Stomach (tissue), 9 donors: Measurements from ENCODE around the gene ABCB8. TPM values are rescaled to one million over a fixed set of nuclear protein-coding genes. Genes with fewer than 3 reads are reported as not detected.

Experiments
- DNase-seq, 2 donors: peaks; one replicate each; pipeline versions ENCODE4 v3.0.0 to v3.0.0-alpha.2; 2013 to 2019
- H3K27ac ChIP-seq, 5 donors: fragments of 200-600 bp in 4 of 5; sonication (generic) in 4 of 5; one replicate each; pipeline ENCODE4 v1.5.1; 2013 to 2019; ENCODE audit warnings: mild to moderate bottlenecking in 1 of 5, moderate library complexity in 1 of 5
- H3K27me3 ChIP-seq, 3 donors: fragments of 200-600 bp; sonication (generic); one replicate each; pipeline ENCODE4 v1.5.1; 2017 to 2019; ENCODE audit warnings: mixed run types in 1 of 3
- H3K36me3 ChIP-seq, 4 donors: fragments of 200-600 bp; sonication (generic); 1 replicate in 3 of 4; 2 replicates in 1 of 4; pipeline ENCODE4 v1.5.1; 2016 to 2019
- H3K4me1 ChIP-seq, 4 donors: fragments of 200-600 bp; sonication (generic); one replicate each; pipeline ENCODE4 v1.5.1; 2016 to 2019
- H3K4me3 ChIP-seq, 4 donors: fragments of 200-600 bp; sonication (generic) in 3 of 4; one replicate each; pipeline ENCODE4 v1.5.1; 2016 to 2019; ENCODE audit warnings: mild to moderate bottlenecking in 1 of 4
- H3K9me3 ChIP-seq, 4 donors: fragments of 200-600 bp; sonication (generic); one replicate each; pipeline ENCODE4 v1.5.1; 2016 to 2019
- EP300 ChIP-seq: sonication (generic); formaldehyde crosslinking; IDR thresholded peaks from one replicate; pipeline ENCODE4 v1.6.1; 2017; ENCODE audit warnings: antibody characterized with exemption
- POLR2A ChIP-seq, 4 donors: fragments of 450-650 bp; IDR thresholded peaks; one replicate each; pipeline ENCODE4 v1.6.1; 2016; ENCODE audit warnings: antibody characterized with exemption in 4 of 4, control low read depth in 2 of 4, mild to moderate bottlenecking in 1 of 4, moderate library complexity in 1 of 4
- POLR2AphosphoS5 ChIP-seq, 3 donors: sonication (generic); formaldehyde crosslinking; IDR thresholded peaks; one replicate each; pipeline ENCODE4 v1.6.1; 2016; ENCODE audit warnings: antibody characterized with exemption in 3 of 3
- whole genome bisulfite sequencing, 5 donors: extraction: QIAGEN DNeasy Blood & Tissue Kit in 3 of 5; methylation state at CpG; one replicate each; pipeline versions ENCODE4 v1.1.5 to v1.1.7; 2013 to 2018; 5-methylcytosine and 5-hydroxymethylcytosine counted together
- intact Hi-C: fragments of 100-400 bp; cut with DNase I; formaldehyde crosslinking; loops from one replicate; pipeline ENCODE4 v1.15.1; 2023; ENCODE audit warnings: low total_unique reads
- polyA plus RNA-seq, 3 donors: library from polyadenylated mRNA; stranded (reverse); fragments of 200-250 nt; gene quantifications; one replicate each; pipeline ENCODE4 v1.2.3, GENCODE V29; 2013
- total RNA-seq, 5 donors: library from RNA; depleted of rRNA; stranded (reverse); fragments of >200 nt; gene quantifications; one replicate each; pipeline versions ENCODE4 v1.1.0 to v1.2.3, GENCODE V29; 2014 to 2016
- TF ChIP-seq, protein P1 (sequence below), 7 experiments: fragments of 450-650 bp in 4 of 7; fragments of 200-600 bp in 3 of 7; sonication (generic) in 3 of 7; IDR thresholded peaks; one replicate each; pipeline ENCODE4 v1.5.1; 2016 to 2019; ENCODE audit warnings: antibody characterized with exemption in 7 of 7, control low read depth in 2 of 7, mild to moderate bottlenecking in 1 of 7
- donor health status: healthy with polysubstance abuse.
- donor health status: Bipolar disorder and iron deficiency.
- donor health status: healthy.

ABCB8 gene
- total and polyA plus RNA-seq, 8 donors, result 9.5 to 57.2 (median 19.4) TPM

DNA sequence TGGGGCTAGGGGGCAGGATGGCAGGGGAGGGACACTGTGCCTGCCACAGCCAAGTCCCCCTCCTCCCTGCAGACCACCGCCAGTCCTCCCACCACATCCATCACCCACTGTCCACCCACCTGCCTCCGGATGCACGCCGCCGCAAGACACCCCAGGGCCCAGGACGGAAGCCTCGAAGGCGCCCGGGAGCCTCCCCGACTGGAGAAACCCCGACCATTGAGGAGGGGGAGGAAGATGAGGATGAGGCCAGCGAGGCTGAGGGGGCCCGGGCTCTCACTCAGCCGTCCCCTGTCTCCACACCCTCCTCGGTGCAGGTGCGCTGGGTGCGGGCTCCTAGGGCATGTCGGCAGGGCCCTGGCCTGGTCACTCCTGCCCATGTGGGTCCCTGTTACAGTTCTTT lies 36.2 kb downstream of the ABCB8 start:
- no peak for DNase-seq
- H3K27me3 ChIP-seq, result no peaks in the 10 kb centered on the region
- intact Hi-C loops, result loop anchor here (10.0 kb wide), 1 partner anchor 50 kb away; no protein-coding TSS in a partner anchor
- WGBS, 5 donors, result 84 to 95% (median 90%) methylated on average over 11 to 18 of the region's 18 CpGs
- TF ChIP-seq POLR2A (IDR thresholded peaks at IDR 0.05) (no peak), EP300 (no peak), POLR2AphosphoS5 (IDR thresholded peaks at IDR 0.05) (no peak)
- TF ChIP-seq, protein P1, sequence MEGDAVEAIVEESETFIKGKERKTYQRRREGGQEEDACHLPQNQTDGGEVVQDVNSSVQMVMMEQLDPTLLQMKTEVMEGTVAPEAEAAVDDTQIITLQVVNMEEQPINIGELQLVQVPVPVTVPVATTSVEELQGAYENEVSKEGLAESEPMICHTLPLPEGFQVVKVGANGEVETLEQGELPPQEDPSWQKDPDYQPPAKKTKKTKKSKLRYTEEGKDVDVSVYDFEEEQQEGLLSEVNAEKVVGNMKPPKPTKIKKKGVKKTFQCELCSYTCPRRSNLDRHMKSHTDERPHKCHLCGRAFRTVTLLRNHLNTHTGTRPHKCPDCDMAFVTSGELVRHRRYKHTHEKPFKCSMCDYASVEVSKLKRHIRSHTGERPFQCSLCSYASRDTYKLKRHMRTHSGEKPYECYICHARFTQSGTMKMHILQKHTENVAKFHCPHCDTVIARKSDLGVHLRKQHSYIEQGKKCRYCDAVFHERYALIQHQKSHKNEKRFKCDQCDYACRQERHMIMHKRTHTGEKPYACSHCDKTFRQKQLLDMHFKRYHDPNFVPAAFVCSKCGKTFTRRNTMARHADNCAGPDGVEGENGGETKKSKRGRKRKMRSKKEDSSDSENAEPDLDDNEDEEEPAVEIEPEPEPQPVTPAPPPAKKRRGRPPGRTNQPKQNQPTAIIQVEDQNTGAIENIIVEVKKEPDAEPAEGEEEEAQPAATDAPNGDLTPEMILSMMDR (IDR thresholded peaks at IDR 0.05), result no peak
- no peaks in the 10 kb centered on the region for H3K9me3 ChIP-seq
- H3K4me3 ChIP-seq, result peak overlapping the region in 1 of 4 donors; percentile 69
- peaks cover 37 to 56% (median 42%) of the 10 kb centered on the region in 4 donors for H3K4me1 ChIP-seq
- H3K27ac ChIP-seq, result peak overlapping the region in 4 of 5 donors; percentile 9 to 97 (median 88)
- H3K36me3 ChIP-seq, result peaks cover 46 to 62% (median 58%) of the 10 kb centered on the region in 4 donors

DNA sequence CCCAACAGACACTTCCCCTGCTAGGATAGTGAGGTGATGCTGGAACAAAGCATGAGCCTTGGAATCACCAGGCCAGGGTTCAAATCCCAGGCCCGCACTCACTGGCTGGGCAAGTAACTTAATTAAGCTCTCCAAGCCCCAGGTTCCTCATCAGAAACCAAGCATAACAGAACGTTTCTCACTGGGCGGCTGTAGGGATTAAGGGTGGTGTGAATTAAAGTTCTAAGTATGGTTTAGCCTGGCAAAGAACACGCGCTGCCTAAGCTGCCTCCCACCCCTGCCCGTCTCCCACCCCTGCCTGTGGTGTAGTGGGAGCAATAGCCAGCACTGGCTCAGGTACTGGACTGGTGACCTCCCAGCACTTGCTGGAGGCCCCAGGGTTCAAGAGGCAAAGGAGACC lies 36.7 kb downstream of the ABCB8 start:
- Histone ChIP-seq H3K9me3 (no peaks in the 10 kb centered on the region), H3K27me3 (no peaks in the 10 kb centered on the region), H3K36me3 (peaks cover 51 to 67% (median 63%) of the 10 kb centered on the region in 4 donors), H3K4me1 (peaks cover 37 to 54% (median 41%) of the 10 kb centered on the region in 4 donors), H3K27ac (peak overlapping the region in 3 of 5 donors; percentile 9 to 97 (median 91)), H3K4me3 (no peak overlapping the region)
- no peak for DNase-seq
- WGBS, 5 donors, result 65 to 89% (median 87%) methylated on average over 5 to 6 of the region's 6 CpGs
- no peak for TF ChIP-seq POLR2A (IDR thresholded peaks at IDR 0.05)
- no peak for TF ChIP-seq POLR2AphosphoS5 (IDR thresholded peaks at IDR 0.05)
- TF ChIP-seq, protein P1 (IDR thresholded peaks at IDR 0.05), result no peak
- TF ChIP-seq EP300, result no peak
- intact Hi-C loops, result loop anchor here (10.0 kb wide), 1 partner anchor 50 kb away; no protein-coding TSS in a partner anchor

DNA sequence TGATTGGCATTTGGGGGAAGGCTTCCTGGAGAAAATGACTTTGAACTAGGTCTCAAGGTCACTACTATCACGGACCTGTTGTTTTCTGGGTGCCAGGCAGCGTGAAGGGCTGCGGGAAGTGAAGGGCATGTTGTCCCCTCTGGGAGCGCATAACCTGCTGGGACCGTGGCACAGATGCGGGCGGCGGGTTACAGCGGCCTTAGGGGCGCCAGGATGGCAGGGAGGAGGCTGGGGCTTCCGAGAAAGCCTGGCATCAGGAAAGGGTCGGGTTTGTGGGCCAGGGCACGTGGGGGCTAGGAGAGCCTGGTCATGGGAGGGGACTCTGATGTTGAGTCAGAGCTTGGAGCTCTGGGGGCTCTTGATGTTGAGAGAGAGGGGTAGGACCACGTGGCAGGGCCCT lies 37.3 kb downstream of the ABCB8 start:
- Histone ChIP-seq H3K9me3 (no peaks in the 10 kb centered on the region), H3K27ac (peak overlapping the region in 2 of 5 donors; percentile 91 to 97), H3K27me3 (no peaks in the 10 kb centered on the region), H3K4me1 (peaks cover 33 to 49% (median 36%) of the 10 kb centered on the region in 4 donors), H3K4me3 (no peak overlapping the region), H3K36me3 (peaks cover 56 to 72% (median 68%) of the 10 kb centered on the region in 4 donors)
- 74 to 85% (median 77%) methylated on average over 12 to 14 of the region's 14 CpGs for WGBS, 5 donors
- intact Hi-C loops, result loop anchor here (10.0 kb wide), 1 partner anchor 49 kb away; no protein-coding TSS in a partner anchor
- TF ChIP-seq, protein P1 (IDR thresholded peaks at IDR 0.05), result no peak
- no peak for TF ChIP-seq POLR2AphosphoS5 (IDR thresholded peaks at IDR 0.05)
- TF ChIP-seq POLR2A (IDR thresholded peaks at IDR 0.05), result no peak
- no peak for TF ChIP-seq EP300
- DNase-seq, result peak in 1 of 2 donors; percentile 51

DNA sequence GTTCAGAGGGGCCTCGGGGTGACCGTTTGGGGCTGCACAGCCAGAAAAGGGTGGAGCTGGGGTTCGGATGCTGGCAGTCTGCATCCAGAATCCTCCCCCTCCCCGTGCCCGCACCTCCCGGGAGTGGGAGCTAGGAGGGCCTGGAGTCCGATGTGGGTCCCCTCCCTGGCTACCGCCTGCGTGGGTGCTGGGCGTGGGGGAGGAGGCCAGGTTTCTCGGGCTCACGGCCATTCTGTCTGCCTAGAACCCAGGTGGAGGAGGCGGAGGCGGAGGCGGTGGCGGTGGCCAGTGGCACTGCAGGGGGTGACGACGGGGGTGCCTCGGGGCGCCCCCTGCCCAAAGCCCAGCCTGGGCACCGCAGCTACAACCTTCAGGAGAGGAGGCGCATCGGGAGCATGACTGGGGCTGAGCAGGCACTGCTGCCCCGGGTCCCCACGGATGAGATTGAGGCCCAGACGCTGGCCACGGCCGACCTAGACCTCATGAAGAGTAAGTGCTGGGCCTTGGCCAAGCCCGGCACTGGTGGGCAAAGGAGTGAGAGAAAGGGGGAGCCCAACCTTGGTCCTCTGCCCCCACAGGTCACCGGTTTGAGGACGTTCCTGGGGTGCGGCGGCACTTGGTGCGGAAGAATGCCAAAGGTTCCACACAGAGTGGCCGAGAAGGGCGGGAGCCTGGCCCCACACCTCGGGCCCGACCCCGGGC lies 38.2 kb downstream of the ABCB8 start:
- Histone ChIP-seq H3K27me3 (no peaks in the 10 kb centered on the region), H3K4me3 (no peak overlapping the region), H3K27ac (peak overlapping the region in 1 of 5 donors; percentile 20), H3K36me3 (peaks cover 65 to 81% (median 77%) of the 10 kb centered on the region in 4 donors), H3K9me3 (no peaks in the 10 kb centered on the region), H3K4me1 (peaks cover 24 to 40% (median 27%) of the 10 kb centered on the region in 4 donors)
- no peak for DNase-seq
- intact Hi-C loops, result loop anchor here (10.0 kb wide), 1 partner anchor 48 kb away; no protein-coding TSS in a partner anchor
- 86 to 90% (median 89%) methylated on average over 33 to 39 of the region's 39 CpGs for WGBS, 5 donors
- TF ChIP-seq POLR2A (IDR thresholded peaks at IDR 0.05) (no peak), EP300 (no peak), POLR2AphosphoS5 (IDR thresholded peaks at IDR 0.05) (no peak)
- TF ChIP-seq, protein P1 (IDR thresholded peaks at IDR 0.05), result no peak
